ENCODE measurements around the gene TANGO2. TPM values are rescaled to one million over a fixed set of nuclear protein-coding genes. Genes with fewer than 3 reads are reported as not detected.

Gene TANGO2
- total and polyA plus RNA-seq, 9 of the 15 experiments (the other 6 are each of a cell fraction or from before 2014, with no cell fraction given) = 15.5 to 94.9 (median 70.1) TPM

- Histone ChIP-seq H4K20me1 (replicated peaks; ENCODE audit: control insufficient read depth, insufficient read depth, low read length) (peaks cover 42% of the 10 kb centered on the region), H3K4me1 (replicated peaks in 1 of 2; ENCODE audit: control insufficient read depth in 2 of 2, insufficient read depth in 2 of 2, low read length in 2 of 2) (peaks cover 18 to 79% of the 10 kb centered on the region in 2 experiments), H3K4me3 (no peak overlapping the region), H3K9ac (ENCODE audit: insufficient read depth in 1 of 2, low read depth in 2 of 2, low read length in 2 of 2) (peak overlapping the region in 1 of 2 experiments; percentile 31; a peak in 2 of 4 replicates), H3K79me2 (ENCODE audit: control insufficient read depth, insufficient read depth, low read length) (no peaks in the 10 kb centered on the region), H3K9me1 (ENCODE audit: control insufficient read depth, insufficient read depth, low read length) (peaks cover 27% of the 10 kb centered on the region), H3K9me3 (replicated peaks; ENCODE audit: control insufficient read depth, insufficient read depth, low read depth, low read length) (no peaks in the 10 kb centered on the region), H2AFZ (ENCODE audit: low read depth, low read length) (no peak overlapping the region), H3K4me2 (ENCODE audit: insufficient read depth, low read length) (no peak overlapping the region), H3K36me3 (ENCODE audit: control insufficient read depth, insufficient read depth, low read length) (peaks cover 30% of the 10 kb centered on the region; the same call in 2 of the 3 replicates), H3K27ac (ENCODE audit: extremely low read depth, low read depth, low read length) (no peak overlapping the region), H3K27me3 (ENCODE audit: control insufficient read depth in 2 of 2, insufficient read depth in 2 of 2, low read length in 2 of 2) (no peaks in the 10 kb centered on the region)
- in situ Hi-C loops (cut with MboI) (no loop called here), intact Hi-C loops (cut with micrococcal nuclease) (loop anchor here (10.0 kb wide), 2 partner anchors 256 to 316 kb away; no protein-coding TSS in a partner anchor)
- peak in 1 of 2 experiments; percentile 87; a peak in 1 of 3 replicates for TF ChIP-seq CBX3 (IDR thresholded peaks at IDR 0.05; ENCODE audit: borderline replicate concordance in 1 of 2, low read length in 2 of 2)
- peak; percentile 25 for TF ChIP-seq KAT2B (IDR thresholded peaks at IDR 0.05; ENCODE audit: low read depth, low read length)
- TF ChIP-seq KDM5B (IDR thresholded peaks at IDR 0.05; ENCODE audit: insufficient replicate concordance, low read depth, low read length) = peak; percentile 36
- TF ChIP-seq CREB1 (IDR thresholded peaks at IDR 0.05) = no peak
- no peak for TF ChIP-seq CREB1 (CRISPR knock-in tag; IDR thresholded peaks at IDR 0.05)
- TF ChIP-seq ETS1 (conservative IDR thresholded peaks at IDR 0.05; ENCODE audit: control insufficient read depth, low read depth, low read length) = 0 out of 2 replicates have a peak, but pooled peaks have one; percentile 33
- TF ChIP-seq E2F6 (IDR thresholded peaks at IDR 0.05; ENCODE audit: borderline replicate concordance in 1 of 2, extremely low read depth in 1 of 2, insufficient read depth in 1 of 2, insufficient read length in 1 of 2, low read depth in 1 of 2, low read length in 1 of 2, poor library complexity in 1 of 2, severe bottlenecking in 1 of 2) = peak in 1 of 2 experiments; percentile 36
- no peak for TF ChIP-seq PRMT5 (CRISPR knock-in tag; IDR thresholded peaks at IDR 0.05)
- TF ChIP-seq NELFE (IDR thresholded peaks at IDR 0.05; ENCODE audit: insufficient read depth, insufficient read length) = no peak
- TF ChIP-seq ZNF699 (CRISPR knock-in tag; IDR thresholded peaks at IDR 0.05; ENCODE audit: insufficient replicate concordance) = no peak
- TF ChIP-seq CC2D1A (IDR thresholded peaks at IDR 0.05) = no peak
- TF ChIP-seq SMC3 (conservative IDR thresholded peaks at IDR 0.05; ENCODE audit: insufficient read depth, low read depth, low read length) = 0 out of 2 replicates have a peak, but pooled peaks have one; percentile 5
- no peak for DNase-seq (ENCODE audit: extremely low read depth in 1 of 4, low spot score in 3 of 4)
- no TSS peak for BruUV-seq (replicated peaks)
- FAIRE-seq = no peak
- ChIA-PET CTCF (ENCODE audit: low intra/inter-chr PET ratio) (no interaction called here), POLR2A (interaction anchor here (0.6 to 3.0 kb wide), 13 partner anchors 8 to 195 kb away, joined by 3 to 11 read pairs (median 4); no protein-coding TSS in a partner anchor)
- 79% methylated on average over 17 of the region's 17 CpGs for WGBS (ENCODE audit: insufficient coverage, low coverage, missing lambda C conversion rate)
- ATAC-seq = no peak
These were observed 42.2 kb upstream of the TANGO2 start for GRCh38 chr22:19978748-19979147.

Measured in K562 (cell line).